ENCODE measurements around the gene AOPEP.

Gene AOPEP

DNA sequence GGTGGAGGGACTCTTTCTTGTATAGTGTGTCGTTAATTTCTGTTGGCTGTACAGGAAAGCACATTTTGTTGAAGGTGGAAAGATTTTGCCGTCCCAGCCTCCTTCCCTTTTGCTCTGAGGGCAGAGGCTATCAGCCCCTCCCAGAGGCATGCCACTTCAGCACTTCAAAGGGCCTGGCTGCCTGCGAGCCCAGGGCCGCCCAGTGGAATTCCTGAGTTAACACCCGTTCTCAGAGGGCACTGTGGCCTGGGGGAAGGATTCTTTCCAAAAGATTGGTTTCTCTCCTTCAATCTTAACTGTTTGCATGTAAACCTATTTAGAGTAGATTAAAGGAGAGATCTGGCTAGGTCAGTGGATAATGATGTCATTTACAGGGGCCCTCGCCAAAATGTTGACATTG, 352.4 kb downstream of the AOPEP start:
- DNase-seq (ENCODE audit: low read depth, low spot score): peak; percentile 86

GRCh38 chr9:95079461-95079860, 353.0 kb downstream of the AOPEP start:
- no peak for DNase-seq (ENCODE audit: low read depth, low spot score)

GRCh38 chr9:95080961-95081647, 354.6 kb downstream of the AOPEP start:
- no peak for DNase-seq (ENCODE audit: low read depth, low spot score)

DNA sequence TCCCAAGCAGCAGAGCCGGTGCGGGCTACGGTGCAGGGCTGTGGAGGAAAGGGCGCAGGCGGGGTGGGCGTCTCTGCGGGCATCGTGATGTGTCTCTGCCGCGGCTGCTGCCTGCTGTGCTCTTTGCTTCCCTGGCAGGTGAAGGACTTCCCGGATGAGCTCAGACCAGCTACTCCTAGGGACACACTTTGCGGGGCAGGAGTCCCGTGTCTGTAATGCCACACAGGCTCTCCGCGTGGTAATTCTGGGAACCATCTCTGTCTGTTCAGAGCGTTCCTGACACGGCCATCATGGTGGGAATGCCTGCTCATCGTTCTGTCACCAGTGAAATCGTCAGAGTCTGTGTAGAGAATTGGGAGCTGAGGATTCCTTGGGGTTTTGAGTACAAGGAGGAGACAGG, 355.5 kb downstream of the AOPEP start:
- no peak for DNase-seq (ENCODE audit: low read depth, low spot score)

GRCh38 chr9:95082401-95083084, 356.0 kb downstream of the AOPEP start:
- DNase-seq (ENCODE audit: low read depth, low spot score): no peak

DNA sequence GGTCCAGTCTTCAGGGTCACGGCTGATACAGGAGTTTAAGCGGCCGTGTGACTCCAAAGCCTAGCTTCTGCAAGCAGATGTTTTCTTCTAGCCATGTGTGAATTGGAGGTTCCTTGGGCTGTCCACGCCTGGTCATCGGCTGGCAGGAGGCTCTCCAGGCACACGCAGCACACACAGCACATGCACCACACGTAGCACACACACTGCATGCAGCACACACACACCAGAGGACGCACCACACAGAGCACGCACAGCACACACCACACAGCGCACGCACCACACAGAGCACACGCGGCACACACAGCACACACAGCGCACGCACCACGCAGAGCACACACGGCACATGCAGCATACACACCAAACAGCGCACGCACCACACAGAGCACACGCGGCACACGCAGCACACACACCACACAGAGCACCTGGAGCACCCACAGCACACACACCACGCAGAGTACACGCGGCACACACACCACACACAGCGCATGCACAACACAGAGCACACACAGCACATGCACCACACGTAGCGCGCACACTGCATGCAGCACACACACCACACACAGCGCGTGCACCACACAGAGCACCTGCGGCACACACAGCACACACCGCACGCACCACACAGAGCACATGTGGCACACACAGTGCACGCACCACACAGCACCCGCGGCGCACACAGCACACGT, 356.7 kb downstream of the AOPEP start:
- DNase-seq (ENCODE audit: low read depth, low spot score): no peak

GRCh38 chr9:95084254-95084934, 357.9 kb downstream of the AOPEP start:
- no peak for DNase-seq (ENCODE audit: low read depth, low spot score)

DNA sequence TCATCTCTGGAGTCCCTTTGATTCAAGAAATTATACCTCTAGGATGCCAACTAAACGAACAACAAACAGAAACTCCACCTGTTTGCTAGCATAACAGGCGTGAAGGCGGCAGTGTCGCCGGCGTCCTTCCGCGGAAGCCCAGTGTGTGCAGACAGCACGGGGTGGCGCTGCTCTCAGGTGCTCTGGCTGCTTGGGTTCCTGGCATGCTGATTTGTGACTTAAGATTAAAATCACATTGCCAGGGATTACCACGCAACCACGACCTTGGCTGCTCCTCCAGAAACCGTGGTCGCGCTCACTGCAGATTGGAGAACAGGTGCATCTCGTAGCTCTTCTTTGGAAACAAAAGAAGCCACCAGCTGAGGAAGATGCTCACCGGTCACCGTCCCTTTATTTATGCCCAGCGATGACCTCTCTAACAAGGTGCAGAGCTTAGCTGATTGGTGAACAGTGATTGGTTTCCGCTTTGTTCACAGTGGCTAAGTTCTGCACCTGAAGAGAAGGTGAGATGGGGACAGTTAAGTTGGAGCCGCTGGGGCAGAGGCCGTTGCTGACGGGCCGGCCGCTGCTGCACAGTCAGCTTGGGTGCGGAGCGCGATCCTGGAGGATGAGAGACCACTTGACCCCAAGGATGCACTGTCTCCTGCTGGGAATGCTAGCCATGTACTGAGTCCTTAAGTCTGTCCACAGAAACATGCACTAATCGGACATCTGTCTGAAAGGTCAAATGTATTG, 358.7 kb downstream of the AOPEP start:
- no peak for DNase-seq (ENCODE audit: low read depth, low spot score)

GRCh38 chr9:95085861-95086563, 359.5 kb downstream of the AOPEP start:
- DNase-seq (ENCODE audit: low read depth, low spot score): no peak

DNA sequence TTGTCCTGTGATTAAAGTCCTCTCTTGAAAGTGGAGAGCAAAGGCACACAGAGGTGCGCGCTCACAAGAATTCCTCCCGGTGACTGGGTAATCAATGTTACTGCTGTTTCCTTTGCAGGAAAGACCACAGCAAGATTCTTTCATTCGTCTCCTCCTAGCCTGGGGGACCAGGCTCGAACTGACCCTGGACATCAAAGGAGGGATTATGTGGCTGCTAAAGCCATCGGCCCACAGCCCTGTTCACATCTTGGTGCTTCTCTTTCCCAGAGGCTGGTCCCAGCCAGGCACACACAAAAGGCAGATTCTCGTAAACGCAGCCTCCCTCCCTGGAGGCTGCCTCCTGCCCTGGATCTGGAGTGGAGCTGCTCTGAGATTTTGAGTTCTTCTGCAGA, 360.1 kb downstream of the AOPEP start:
- peak; percentile 88 for DNase-seq (ENCODE audit: low read depth, low spot score)

- DNase-seq (ENCODE audit: low read depth, low spot score): no peak
Observed at GRCh38 chr9:95087659-95088242, 361.3 kb downstream of the AOPEP start.

DNA sequence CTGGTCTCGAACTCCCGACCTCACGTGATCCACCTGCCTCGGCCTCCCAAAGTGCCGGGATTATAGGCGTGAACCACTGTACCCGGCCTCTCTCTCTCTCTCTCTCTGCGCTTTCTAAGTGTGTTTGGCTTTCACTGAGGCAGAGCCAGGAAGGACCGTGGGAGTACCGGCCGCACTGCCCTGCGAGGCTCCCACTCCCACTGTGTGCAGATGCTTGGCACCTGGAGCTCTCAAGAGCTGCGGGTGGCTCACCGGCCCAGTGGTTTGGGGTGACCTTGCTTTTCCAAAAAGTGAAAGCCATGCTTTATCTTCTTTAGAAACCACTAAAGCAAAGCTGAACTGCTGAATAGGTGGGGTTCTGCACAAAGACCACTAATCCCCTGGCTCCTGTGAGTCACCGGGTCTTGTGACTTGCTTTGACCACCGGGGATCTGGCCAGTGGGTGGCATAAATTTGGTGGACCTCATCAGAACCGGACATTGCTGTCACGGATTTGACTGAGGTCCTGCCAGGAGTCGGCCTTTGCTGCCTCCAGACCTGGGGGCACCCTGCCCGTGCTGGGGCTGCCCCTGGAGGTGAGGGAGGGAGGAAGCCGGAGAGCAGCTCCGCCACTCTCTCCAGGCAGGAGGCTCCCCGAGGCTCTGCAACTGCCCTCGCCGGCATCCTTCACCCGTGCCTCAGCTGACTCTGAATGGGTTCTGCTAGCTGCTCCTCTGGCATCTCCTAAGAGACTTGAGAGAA, 362.1 kb downstream of the AOPEP start:
- DNase-seq (ENCODE audit: low read depth, low spot score): no peak

GRCh38 chr9:95089257-95090022, 362.9 kb downstream of the AOPEP start:
- DNase-seq (ENCODE audit: low read depth, low spot score): no peak

DNA sequence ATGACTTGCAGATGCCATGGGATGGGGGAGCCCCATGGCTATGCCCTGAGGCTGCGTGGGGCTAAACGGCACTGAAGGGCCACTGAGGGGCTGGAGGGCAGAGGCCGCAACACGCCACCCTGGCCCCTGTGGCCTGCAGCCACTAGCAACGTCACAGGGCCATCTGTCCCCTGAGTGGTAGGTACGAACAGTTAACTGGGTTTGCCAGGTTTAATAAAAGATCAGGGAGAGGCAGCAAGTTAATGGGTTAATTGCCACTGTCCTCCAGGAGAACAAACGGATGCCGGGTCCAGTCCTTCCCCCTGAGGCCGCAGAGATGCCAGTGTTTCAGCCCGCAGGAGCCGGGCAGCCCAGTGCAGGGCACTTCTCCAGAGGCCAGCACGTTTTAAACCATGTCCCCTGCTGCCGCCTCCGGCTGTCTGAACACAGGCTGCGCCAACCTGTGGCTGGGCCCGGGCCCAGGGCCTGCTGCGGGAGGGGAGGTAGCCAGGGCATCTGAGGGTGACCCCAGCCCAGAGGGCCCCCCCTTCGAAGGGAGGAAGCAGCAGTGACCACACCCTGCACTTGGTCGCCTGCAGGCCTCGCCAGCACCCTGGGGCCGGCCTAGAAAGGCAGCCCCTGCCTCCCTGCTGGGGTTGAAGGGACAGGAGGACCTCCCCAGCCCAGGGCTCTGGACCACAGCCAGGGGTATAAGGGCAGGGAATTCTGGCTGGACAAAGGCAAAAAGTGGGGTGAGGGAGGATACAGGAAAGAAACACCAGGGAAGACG, 363.7 kb downstream of the AOPEP start:
- no peak for DNase-seq (ENCODE audit: low read depth, low spot score)

DNA sequence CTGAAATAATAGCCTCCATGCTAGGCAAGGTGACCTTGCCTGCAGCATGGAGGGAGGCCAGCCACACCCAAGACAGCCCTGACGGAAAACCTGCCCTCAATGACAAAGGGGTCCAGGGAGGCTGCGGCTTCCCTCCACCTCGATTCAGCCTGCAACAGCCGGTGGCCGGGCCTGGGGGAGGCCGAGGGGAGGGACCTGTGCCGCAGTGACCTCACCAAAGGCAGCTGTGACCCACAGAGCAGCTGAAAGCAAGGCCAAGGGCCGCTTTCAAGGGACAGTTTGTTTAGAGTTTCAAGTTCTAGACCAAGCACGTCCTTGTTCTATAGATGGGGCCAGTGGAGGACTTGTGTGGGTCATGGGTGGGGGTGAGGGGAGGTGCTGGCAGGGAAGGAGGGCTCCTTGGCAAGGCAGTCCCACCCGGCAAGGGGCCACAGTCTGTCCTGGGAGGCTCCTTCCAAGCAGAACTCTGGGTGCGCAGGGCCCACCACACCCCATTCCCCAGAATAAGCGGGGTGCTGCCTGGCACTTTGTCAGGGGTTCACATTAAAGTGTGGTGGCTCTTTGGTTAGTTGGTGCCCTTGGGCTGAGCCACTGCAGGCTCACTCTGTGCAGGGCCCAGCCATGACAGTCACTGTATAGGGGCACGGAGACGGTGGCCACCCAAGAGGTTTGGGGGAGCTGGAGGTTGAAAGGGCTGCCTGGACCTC, 364.5 kb downstream of the AOPEP start:
- DNase-seq (ENCODE audit: low read depth, low spot score): no peak

DNA sequence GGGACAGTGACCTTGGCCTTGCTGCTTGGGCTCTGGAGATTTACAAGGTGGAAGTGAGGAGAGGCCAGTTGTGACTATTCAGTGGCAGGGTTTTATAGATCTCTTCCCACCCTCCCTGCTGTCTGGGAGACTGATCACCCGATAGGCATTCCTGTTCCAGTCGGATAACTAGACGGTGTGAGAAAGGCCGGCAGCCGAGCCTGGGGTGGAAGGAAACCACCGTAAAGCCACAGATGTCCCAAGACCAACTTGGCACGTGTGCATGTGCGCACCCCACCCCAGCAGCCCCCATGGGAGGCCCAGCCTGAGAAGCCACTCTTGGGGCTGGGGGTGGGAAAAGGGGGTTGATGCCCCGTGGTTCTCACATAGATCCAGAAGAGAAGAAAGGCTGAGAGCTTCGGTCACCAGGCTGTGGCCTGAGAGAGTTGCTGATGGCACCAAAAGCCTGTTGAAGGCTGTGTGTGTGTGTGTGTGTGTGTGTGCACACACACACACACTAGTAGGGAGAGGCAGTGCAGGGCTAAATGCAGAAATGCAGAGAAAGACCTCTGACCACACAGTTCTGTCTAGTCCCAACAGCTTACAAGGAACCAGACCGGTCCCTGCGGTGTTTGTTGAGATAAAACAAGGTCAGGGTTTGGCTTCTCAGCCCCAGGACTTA, 365.2 kb downstream of the AOPEP start:
- DNase-seq (ENCODE audit: low read depth, low spot score): peak; percentile 58
